Stimulated activated naive CD4-positive, alpha-beta T cell treated with Interleukin-2 at 50 U/mL for 16 hours (primary cell): ENCODE measurements around the gene CDC42EP1.
"Not testable (repeated sequence)": the region's sequence is repeated elsewhere in the genome, so short reads cannot be mapped to it uniquely, and the experiment has no call there.

Experiments
- DNase-seq: peaks from one replicate; lab custom pipeline; 2025; lab: John Stamatoyannopoulos, UW

Gene CDC42EP1

GRCh38 chr22:37559901-37560607 lies at the start of gene CDC42EP1:
CDC42EP1 (plus strand) TSS chr22:37560480; CDS start chr22:37566350, 5,870 bp downstream.
- DNase-seq, result no peak

GRCh38 chr22:37511395-37512104 lies 48.7 kb upstream of the CDC42EP1 start:
- DNase-seq, result no peak

DNA sequence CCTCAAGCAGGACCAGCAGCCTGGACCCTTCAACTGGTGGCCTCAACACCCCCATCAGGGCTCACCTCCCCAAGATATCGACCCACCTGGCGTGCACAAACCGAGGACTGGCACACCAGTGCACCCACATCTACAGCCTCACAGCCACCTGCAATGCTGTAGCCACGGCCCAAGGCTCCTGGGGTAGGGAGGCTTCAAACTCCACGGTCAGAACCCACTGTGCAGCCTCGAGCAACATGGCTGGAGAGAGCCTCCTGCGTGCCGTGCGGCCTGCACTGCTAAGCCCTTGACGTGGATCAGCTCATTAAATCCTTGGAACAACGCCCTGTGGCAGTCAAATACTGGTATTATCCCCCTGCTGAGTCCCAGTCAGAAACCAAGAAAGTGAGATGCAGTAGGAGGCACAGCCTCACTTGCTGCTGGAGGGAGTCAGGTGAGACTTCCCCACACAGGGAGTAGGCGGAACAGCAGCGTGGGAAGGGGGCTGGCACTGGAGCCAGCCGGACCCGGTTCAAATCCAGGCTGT lies 45.7 kb upstream of the CDC42EP1 start:
- DNase-seq, result no peak

GRCh38 chr22:37515901-37516300 lies 44.4 kb upstream of the CDC42EP1 start:
- no peak for DNase-seq

DNA sequence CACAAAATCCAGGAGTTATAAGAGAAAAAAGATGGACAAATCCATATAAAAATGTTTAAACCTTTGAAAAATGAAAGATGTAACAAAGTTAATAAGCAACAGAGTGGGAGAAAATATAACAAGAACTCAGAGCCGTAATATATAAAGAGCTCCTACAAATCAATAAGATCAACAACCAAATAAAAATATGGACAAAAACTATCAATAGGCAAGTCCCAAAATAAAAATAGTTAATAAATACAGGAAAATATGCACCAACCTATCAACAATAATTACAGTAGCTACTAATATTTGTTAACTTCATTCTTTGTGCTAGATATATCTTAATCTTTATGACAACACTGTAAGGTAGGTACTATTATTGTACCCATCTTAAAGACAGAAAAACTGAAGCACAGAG lies 43.8 kb upstream of the CDC42EP1 start:
- no peak for DNase-seq

DNA sequence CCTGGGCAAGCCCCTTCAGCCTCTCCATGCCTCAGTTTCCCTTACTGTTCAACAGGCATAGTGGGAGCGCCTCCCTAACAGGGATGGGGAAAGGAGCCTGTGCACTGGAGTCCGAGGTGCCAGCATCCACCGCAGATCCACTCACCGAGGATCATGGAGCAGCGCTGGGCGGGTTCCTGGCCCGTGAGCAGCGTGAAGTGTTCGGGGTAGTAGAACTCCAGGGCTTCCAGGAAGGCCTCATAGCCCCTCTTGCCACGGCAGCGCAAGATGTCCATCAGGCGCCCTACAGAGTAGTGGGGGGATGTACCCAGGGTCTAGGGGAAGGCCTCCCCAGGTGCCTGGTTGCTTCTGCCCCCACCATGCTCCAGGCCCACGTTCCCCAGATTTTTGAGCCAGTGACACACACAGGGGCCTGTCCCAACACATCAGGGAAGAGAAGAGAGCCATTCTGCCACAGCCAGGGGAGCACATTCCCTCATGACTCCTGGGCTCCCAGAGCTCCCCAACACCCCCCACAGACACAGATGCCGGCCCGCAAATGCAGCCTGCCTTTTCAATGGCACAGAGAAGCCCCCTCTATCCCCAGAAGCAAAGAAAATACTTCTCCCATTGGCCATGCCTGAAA lies 42.3 kb upstream of the CDC42EP1 start:
- DNase-seq, result no peak

- DNase-seq, result no peak
These were observed 41.6 kb upstream of the CDC42EP1 start for GRCh38 chr22:37518509-37519267.

DNA sequence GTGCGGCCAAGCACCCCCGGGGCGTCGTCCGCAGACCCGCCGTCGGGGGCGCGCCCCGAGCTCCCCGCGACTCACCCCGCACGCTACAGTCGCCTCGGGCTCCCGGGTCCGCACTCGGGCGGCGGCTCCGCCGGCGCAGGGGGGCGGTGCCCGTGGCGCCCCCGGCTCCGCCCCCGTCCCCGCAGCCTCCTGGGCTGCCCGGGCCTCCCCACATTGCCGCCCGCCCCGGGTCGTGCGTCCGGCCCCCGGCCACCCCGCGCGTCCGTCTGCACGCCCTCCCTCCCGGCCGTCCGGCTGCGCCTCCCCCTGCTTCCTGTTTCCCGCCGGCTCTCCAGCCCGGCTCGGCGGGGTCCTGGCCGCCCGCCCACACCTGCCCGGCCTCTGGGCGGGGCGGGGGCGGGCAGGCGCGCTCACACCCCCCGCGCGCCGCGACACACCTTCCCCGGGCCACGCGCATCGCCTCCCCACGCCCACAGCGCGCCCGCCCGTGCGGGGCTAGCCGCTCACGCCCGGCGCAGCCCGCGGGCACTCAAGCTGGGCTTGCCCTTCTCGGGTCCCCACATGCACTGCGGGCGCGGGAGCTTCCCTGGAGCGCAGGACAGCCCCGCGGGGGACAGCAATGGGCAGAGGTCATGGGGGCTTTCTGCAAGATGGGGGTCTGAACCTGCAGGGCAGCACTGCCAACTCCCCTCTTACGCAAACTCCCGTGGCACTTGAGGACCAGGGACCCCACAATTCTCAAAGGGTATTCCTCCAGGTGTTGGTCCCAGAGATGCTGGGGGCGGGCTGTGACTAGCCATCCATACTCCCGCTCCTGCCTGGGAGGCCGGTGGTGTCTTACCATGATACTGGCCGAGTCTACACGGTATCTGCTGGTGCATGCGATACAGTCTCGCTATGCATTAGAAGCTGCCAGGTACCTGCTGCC lies 40.7 kb upstream of the CDC42EP1 start, which contains the start of gene CARD10:
Gene CARD10, minus strand, starts transcription at position 148 of the 928 bp plus-strand sequence. CDS start 215 bp downstream, outside the sequence.
- DNase-seq, result no peak

DNA sequence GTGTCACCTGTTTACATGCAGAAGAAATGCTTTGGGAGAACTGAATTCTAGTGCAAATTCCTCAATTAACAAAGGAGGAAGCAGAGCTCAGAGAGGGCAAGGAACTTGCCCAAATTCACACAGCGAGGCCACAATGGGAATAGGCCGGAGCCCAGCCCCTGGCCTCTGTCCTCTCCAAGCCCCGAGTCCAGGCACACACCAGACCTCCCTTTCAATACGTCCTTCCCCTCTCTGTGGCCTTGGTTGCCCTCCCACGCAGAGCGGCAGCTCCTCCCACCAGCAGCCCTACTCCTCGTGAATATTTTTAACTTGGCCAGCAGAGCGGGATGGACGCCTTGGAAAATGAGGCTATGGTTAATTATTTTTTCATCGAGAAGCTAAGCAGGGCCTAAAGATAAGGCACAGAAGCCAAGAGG lies 39.5 kb upstream of the CDC42EP1 start:
- no peak for DNase-seq

GRCh38 chr22:37521236-37521739 lies 39.0 kb upstream of the CDC42EP1 start:
- no peak for DNase-seq

DNA sequence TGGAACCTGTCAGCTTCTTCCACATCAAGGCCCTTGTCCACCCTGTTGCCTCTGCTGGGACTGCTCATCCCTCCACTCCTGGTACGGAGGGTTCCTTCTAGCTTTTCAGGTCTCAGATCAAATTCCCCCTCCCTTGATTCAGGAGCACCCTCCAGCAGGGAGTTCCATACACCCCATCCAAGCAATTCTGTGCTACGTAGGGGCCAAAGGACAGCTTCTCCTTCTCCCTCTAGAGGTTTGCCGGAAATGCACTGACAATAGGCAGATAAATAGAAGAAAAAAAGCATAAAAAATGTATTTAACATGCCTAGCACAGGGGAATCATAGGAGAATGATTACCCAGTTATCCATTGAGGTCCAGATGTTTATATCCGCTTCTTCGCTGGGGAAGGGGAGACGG lies 37.8 kb upstream of the CDC42EP1 start:
- no peak for DNase-seq

GRCh38 chr22:37525073-37525745 lies 35.1 kb upstream of the CDC42EP1 start:
- peak; percentile 36 for DNase-seq

DNA sequence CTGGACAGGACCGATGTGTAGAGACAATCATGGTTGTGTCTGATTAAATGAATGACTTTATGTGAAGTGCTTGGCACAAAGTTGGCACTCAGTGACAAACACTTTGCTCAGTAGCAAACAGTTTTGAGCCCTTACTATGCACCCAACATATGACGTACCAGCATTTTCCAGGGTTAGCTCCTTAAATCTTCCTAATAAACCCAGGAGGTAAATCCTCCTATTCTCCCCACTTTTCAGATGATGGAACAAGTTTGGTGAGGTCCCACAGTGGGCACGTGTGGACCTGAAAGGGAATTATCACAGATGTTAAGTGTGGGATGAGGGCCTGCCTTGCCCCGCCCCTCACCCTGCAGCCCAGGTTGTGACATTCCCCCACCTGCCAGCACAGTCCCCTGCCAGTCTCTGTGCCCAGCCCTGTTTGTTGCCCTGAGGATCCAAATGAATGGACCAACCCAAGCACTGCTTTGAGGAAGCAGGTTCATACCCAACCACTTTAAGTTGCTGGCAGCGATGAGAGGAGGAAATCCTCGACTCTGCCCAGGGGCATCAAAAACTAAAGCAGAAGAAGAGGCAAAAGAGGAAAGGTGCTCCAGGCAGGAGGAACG lies 34.4 kb upstream of the CDC42EP1 start:
- DNase-seq, result no peak

DNA sequence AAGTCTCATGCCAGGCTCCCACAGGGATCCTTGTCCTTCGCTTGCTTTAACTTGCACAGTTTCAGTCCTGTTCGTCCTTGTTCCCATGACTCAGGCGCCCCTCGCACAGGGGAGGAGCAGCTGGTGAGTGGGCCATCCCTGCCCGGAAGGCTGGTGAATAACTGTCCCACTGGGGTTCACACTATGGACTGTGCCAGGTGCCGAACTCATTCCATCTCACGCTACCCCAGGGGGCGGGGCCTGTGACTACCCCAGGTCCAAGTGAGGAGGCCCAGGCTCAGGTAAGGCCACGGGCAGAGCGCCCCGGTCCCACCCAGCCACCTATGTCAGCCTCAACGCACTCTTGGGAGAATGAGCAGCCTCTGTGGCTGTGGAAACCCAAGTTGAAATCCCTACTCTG lies 33.9 kb upstream of the CDC42EP1 start:
- DNase-seq, result no peak

DNA sequence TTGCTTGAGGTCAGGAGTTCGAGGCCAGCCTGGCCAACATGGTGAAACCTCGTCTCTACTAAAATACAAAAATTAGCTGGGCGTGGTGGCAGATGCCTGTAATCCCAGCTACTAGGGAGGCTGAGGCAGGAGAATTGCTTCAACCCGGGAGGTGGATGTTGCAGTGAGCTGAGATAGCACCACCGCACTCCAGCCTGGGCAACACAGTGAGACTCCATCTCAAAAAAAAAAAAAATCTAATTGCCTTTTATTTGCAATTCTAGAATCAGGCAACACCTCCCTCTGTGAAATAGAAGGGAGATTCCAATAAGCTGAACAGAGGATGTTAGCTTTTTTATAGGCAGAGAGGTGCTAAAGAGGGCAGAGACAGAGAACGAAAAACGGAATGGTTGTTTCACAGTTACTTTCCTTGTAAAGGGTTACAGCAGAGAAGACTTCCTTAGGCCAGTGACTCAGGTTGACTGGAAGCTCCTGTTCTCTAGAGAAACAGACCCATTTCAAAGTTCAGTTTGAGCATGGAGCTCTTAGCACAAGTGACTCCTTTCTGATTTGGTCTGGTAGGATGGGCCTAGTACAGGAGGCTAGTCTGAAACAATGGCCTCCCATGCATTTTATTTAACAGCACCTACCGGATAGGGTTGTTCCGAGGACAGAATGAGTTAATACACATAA lies 33.1 kb upstream of the CDC42EP1 start:
- DNase-seq, result not testable (repeated sequence)

- DNase-seq, result not testable (repeated sequence)
These were observed 32.3 kb upstream of the CDC42EP1 start for GRCh38 chr22:37527952-37528351.

GRCh38 chr22:37529652-37530345 lies 30.5 kb upstream of the CDC42EP1 start:
- no peak for DNase-seq

- DNase-seq, result peak; percentile 9
These were observed 26.3 kb upstream of the CDC42EP1 start for GRCh38 chr22:37533995-37534394.
